Midbrain (tissue), 1 donor: ENCODE measurements around the gene PIK3R5.
"Not testable (repeated sequence)": the region's sequence is repeated elsewhere in the genome, so short reads cannot be mapped to it uniquely, and the experiment has no call there.

ENCODE experiments used
- DNase-seq: peaks from one replicate; lab custom pipeline; 2025; lab: John Stamatoyannopoulos, UW

The PIK3R5 gene

GRCh38 chr17:8896641-8897635 lies 68.6 kb downstream of the PIK3R5 start:
- no peak for DNase-seq

GRCh38 chr17:8896087-8896486 lies 69.4 kb downstream of the PIK3R5 start:
- DNase-seq = no peak

- DNase-seq = peak; percentile 41
Observed at GRCh38 chr17:8894673-8895578, 70.6 kb downstream of the PIK3R5 start.

- DNase-seq = no peak
Observed at GRCh38 chr17:8894202-8894671, 71.3 kb downstream of the PIK3R5 start.

DNA sequence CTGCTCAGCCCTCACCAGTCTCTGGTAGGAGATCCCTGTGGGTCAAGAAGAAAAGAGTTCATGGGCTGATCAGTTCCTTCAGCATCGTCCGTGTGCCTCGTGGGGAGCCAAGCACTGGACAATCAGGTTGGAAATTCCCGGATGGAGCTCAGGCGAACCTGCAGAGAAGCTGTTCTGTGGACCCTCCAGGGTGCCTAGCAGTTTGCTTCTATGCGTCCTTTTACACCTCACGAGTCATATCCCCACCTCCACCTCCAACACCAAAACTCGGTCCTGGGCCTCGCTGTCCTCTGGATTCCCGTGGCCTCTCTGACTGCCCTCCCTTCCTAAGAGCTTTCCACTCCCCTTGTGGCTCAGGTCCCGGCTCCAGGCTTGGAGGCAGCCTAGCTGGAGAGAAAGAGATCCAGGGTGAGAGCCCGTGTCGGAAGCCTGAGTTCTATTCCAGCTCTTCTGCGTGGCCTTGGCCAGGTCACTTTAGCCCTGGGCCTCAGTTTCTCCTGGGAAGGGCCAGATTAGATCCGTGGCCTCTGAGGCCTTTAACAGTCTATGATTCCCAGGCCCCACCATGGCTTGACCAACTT lies 71.8 kb downstream of the PIK3R5 start:
- DNase-seq = no peak

DNA sequence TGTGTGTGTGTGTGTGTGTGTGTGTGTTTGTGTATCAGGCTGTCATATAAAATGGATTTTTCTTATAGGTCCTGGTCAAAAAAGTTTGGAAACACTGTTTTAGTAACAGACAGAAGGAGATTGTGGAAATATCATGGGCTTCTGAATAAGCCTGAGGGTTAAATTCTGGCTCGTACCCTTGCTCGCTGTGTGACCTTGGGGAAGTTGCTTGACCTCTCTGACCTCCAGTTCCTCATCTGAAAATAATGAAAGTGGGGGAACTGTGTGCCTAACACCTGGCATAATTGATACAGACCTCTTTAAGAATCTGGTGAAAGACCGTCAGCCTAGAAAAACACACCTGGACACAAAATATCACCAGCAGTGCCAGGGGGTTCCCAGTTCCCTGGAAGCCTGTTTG lies 72.4 kb downstream of the PIK3R5 start:
- DNase-seq = no peak

DNA sequence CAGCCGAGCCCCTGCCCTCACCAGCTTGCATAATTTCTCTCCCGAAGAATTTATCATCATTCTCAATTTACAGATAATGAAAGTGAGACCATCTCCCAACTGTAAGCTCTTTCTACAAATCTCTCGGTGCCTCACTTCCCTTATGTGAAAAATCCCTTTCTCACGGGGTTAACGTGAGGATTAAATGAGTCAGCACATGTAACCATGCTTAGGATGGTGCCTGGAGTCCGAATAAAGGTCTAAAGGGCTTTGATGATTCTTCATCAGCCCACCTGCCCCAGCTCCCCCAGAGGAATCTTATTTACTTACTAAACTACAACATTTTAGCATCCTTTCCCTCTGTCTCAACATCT lies 73.2 kb downstream of the PIK3R5 start:
- no peak for DNase-seq

DNA sequence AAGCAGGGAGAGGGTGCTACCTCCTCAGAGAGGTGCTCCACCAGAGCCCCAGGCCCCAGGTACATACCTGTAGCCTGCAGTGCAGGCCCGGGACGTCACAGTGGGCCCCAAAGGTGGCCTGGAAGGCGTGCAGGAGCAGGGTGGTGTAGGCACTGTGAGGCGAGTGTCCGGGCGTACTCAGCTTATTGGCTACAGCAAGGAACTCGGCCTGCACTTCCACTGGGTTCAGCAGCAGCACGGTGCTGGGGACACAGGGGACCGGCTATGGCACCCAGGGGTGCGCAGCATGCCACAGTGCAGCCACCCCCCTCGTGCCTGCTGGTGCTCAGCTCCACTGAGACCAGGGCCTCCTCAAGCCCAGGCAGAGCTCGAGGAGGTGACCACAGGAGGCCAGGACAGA lies 74.8 kb downstream of the PIK3R5 start:
- no peak for DNase-seq

DNA sequence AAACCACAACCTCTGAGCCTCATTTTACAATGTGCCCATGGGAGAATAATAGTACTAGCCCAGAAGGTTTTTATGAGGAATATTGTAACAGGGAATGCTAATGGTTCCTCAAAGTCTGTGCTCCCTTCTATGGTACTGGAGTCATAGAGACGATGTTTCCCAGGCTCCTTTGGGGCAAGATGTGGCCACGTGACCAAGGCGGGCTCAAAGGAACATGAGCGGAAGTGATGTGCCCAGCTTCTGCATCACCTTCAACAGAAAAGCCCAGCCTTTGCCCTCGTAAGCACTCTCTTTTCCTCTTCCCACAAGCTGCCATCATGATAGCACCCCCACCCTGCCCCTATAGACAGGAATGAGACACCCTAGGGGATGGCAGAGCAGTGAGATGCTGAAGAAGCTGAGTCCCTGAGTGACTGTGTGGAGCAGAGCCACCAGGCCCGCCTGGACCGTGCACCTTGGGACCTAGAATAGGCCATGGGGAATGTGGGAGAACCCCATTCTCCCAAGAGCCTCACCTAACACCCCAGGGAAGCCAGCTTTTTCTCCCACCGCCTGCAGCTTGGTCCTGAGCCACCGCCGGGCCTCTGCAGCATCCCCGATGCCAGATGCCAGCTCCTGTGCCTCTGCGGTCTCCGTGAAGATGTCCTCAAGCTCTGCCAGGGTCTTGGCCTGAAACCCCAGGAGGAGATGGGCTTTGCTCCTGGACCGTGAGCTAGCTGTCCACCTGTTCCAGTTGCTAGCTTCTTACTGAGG lies 75.9 kb downstream of the PIK3R5 start:
- DNase-seq = no peak

DNA sequence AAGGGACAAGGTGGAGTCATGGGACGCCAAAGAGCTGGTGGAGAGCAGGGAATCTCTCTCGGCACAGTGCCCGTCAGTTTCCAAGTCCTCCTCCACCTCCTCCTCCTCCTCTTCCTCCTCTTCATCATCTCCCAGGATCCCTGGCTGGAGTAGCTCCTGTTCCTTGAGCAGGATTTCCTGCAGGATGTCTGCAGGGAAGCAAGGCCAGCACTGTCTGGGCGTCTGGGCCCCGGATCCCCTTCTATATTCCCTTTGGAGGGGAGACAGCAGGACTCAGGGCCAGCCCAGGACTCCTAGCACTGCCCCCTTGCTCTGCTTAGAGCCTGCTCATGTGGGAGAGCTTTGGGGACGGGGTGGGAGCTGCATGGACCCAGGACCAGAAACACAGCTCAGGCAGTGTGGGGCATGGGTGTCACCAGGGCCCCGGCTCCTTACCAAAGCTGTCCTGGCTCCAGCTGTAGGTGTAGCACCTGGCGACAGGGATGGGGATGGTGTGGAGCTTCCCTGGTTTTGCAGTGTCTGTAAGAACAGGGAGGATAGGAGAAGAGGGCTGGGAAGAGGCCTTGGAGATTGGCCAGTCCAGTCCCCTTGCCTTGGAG lies 76.7 kb downstream of the PIK3R5 start:
- no peak for DNase-seq

DNA sequence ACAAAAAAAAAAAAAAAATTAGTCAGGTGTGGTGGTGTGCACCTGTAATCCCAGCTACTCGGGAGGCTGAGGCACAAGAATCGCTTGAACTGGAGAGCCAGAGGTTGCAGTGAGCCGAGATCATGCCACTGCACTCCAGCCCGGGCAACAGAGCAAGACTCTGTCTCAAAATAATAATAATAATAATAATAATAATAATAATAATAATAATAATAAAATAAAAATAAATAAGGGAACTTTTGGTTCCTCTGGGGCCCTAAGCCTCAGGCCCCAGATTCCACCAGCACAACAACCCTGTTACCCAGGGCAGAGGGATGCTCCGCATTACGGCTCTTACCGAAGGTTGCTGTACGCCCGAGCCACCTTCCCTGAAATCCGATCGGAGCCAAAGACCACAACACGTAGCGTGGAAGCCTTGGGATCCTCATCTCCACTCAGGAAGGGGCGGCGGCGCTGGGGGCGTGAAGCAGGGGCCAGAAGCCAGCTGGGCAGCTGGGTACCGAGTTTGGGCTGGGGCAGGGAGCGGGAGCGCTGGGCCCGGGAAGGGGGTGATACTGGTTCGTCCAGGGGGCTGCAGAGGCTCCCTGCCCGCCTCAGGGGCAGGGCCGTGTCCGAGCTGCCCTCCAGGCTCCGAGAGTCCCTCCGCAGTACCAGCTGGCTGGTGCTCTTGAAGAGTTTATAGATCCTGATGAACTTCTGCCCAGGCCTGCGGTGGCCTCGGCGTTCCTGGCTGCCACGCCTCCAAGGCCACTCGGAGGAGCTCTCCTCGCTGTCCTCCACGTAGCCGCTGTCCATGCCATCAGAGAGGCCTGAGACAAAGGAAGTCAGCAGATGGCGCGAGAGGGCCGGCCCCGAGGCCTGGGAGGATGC lies 77.4 kb downstream of the PIK3R5 start:
- no peak for DNase-seq

DNA sequence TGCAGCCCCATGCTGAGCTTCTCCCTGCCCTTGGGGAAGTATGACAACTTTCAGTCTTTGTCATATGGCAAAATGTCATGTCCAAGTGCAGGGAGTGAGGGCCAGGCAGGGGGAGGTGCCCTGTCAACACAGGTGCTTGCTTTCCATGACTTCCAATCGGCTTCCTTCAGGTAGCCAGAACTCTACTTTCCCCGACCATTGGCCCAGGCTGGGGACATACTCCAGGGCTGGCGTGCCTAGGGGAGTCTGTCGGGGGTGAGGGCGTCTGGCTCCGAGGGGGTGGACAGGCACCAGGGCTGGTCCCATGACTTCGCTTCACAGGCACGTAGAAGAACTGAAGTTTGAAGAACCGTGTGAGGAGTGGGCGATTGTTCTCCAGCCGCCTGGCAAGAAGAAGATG lies 78.2 kb downstream of the PIK3R5 start:
- no peak for DNase-seq

DNA sequence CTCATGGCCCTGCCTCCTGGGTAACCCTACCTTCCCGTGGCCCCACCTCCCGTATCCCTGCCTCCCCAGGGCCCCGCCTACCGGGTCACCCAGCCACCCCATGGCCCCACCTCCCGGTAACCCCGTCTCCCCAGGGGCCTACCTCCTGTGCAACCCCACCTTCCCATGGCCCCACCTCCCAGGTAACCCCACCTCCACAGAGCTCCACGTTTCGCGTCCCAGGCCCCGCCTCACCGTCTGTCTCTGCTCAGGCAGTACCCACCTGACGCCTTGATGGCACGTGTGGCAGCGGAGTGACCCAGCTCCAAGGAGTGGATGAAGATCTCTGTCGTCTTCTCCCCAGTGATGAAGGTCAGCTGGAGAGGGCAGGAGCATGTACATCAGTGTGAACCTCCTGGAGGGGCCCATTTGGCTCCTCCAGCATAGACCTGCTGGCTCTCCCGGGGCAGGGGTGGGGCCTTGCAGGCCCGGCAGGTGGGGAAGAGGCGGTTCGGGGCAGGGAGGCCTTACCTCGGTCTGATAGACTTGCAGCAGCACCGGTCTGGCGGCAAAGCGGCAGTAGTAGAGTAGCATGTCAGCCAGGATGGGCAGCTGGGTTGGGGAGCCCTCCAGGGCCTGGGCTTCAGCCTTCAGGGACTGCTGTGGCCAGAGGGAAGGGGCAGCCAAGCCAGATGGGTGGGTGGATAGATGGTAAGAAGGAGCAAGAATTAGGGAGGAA lies 79.4 kb downstream of the PIK3R5 start:
- DNase-seq = no peak

DNA sequence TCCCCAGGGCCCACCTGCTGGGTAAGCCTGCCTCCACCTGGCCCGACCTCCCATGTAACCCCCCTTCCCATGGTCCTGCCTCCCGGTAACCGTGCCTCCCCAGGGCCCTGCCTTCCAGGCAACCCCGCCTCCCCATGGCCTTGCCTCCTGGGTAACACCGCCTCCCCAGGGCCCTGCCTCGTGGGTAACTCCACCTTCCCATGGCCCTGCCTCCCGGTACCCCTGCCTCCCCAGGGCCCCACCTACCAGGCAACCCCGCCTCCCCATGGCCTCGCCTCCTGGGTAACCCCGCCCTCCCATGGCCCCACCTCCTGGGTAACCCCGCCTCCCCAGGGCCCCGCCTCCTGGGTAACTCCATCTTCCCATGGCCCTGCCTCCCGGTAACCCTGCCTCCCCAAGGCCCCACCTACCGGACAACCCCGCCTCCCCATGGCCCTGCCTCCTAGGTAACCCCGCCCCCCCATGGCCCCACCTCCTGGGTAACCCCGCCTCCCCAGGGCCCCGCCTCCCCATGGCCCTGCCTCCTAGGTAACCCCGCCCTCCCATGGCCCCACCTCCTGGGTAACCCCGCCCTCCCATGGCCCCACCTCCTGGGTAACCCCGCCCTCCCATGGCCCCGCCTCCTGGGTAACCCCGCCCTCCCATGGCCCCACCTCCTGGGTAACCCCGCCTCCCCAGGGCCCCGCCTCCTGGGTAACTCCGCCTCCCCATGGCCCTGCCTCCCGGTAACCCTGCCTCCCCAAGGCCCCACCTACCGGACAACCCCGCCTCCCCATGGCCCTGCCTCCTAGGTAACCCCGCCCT lies 80.1 kb downstream of the PIK3R5 start:
- not testable (repeated sequence) for DNase-seq

- no peak for DNase-seq
Observed at GRCh38 chr17:8884336-8884990, 81.0 kb downstream of the PIK3R5 start.

DNA sequence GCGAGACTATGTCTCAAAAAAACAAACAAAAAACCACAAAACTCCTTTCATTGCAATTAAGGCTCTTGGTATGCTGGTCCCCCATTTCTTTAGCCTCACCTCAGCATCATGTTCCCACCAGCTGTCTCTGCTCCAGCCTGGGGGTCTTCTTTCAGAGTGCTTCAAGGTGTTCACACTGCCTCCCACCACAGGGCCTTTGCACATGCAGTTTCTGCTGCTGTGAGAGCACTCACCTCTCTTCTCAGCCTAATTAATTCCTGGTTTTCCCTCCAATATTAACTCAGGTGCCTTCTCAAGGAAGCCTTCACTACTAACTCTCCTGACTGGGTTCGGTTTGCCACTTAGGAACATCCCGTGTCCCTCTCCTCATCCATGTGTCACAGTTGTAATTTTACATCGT lies 82.2 kb downstream of the PIK3R5 start:
- no peak for DNase-seq

GRCh38 chr17:8881606-8882005 lies 83.9 kb downstream of the PIK3R5 start:
- no peak for DNase-seq

- no peak for DNase-seq
Observed at GRCh38 chr17:8880466-8880865, 85.0 kb downstream of the PIK3R5 start.
